Sigmoid colon (tissue), 7 donors: ENCODE results near the gene NOXO1. TPM values are rescaled to one million over a fixed set of nuclear protein-coding genes. Genes with fewer than 3 reads are reported as not detected.

Experiments
- DNase-seq: peaks from one replicate; pipeline ENCODE4 v3.0.0-alpha.2; 2019
- H3K27ac ChIP-seq, 4 donors: fragments of 200-600 bp; sonication (generic); one replicate each; pipeline ENCODE4 v1.5.1; 2016 to 2019; ENCODE audit warnings: mild to moderate bottlenecking in 1 of 4
- H3K27me3 ChIP-seq, 3 donors: fragments of 200-600 bp; sonication (generic); one replicate each; pipeline ENCODE4 v1.5.1; 2019; ENCODE audit warnings: mild to moderate bottlenecking in 1 of 3
- H3K36me3 ChIP-seq, 4 donors: fragments of 200-600 bp; sonication (generic); one replicate each; pipeline ENCODE4 v1.5.1; 2016 to 2019
- H3K4me1 ChIP-seq, 4 donors: fragments of 200-600 bp; sonication (generic); one replicate each; pipeline ENCODE4 v1.5.1; 2017 to 2019
- H3K4me3 ChIP-seq, 4 donors: fragments of 200-600 bp; sonication (generic); one replicate each; pipeline ENCODE4 v1.5.1; 2017 to 2019; ENCODE audit warnings: mild to moderate bottlenecking in 2 of 4, moderate library complexity in 1 of 4
- H3K9me3 ChIP-seq, 4 donors: fragments of 200-600 bp in 3 of 4; sonication (generic) in 3 of 4; one replicate each; pipeline versions ENCODE4 v1.5.1 to v1.6.1; 2013 to 2019
- CTCF ChIP-seq, 4 experiments: fragments of 450-650 bp in 3 of 4; fragments of 200-600 bp in 1 of 4; IDR thresholded peaks; one replicate each; pipeline ENCODE4 v1.5.1; 2016 to 2019; ENCODE audit warnings: antibody characterized with exemption in 4 of 4, mild to moderate bottlenecking in 3 of 4, moderate library complexity in 2 of 4
- EP300 ChIP-seq, 4 donors: sonication (generic); formaldehyde crosslinking; IDR thresholded peaks; one replicate each; pipeline ENCODE4 v1.6.1; 2017; ENCODE audit warnings: antibody characterized with exemption in 4 of 4
- POLR2A ChIP-seq, 2 donors: fragments of 450-650 bp; IDR thresholded peaks; one replicate each; pipeline ENCODE4 v1.6.1; 2016; ENCODE audit warnings: antibody characterized with exemption in 2 of 2, mild to moderate bottlenecking in 2 of 2, moderate library complexity in 2 of 2
- POLR2AphosphoS5 ChIP-seq, 4 donors: sonication (generic); formaldehyde crosslinking; IDR thresholded peaks; one replicate each; pipeline ENCODE4 v1.6.1; 2017; ENCODE audit warnings: antibody characterized with exemption in 4 of 4
- WGBS, 2 donors: extraction: QIAGEN DNeasy Blood & Tissue Kit; methylation state at CpG; one replicate each; pipeline ENCODE4 v1.1.7; 2013; 5-methylcytosine and 5-hydroxymethylcytosine counted together
- intact Hi-C: fragments of 100-400 bp; cut with DNase I; formaldehyde crosslinking; loops from one replicate; pipeline ENCODE4 v1.15.1; 2023
- polyA plus RNA-seq, 3 donors: library from polyadenylated mRNA; stranded (reverse); fragments of 200-250 nt; gene quantifications; one replicate each; pipeline ENCODE4 v1.2.3, GENCODE V29; 2013
- total RNA-seq, 4 donors: library from RNA; depleted of rRNA; stranded (reverse); fragments of >200 nt; gene quantifications; one replicate each; pipeline ENCODE4 v1.1.0, GENCODE V29; 2016
- donor health status: healthy with polysubstance abuse.
- donor health status: Bipolar disorder and iron deficiency.
- donor health status: healthy.

The NOXO1 gene
- total and polyA plus RNA-seq, 7 donors = 13.8 to 47.3 (median 15.0) TPM; not detected in 4

GRCh38 chr16:1991948-1992703 is 10.9 kb upstream of the NOXO1 start:
- H3K27ac ChIP-seq = peak overlapping the region in 2 of 4 donors; percentile 27 to 44
- H3K27me3 ChIP-seq = peaks cover 37 to 50% (median 49%) of the 10 kb centered on the region in 3 donors
- peak overlapping the region in 3 of 4 donors; percentile 21 to 40 (median 36) for H3K4me3 ChIP-seq
- 4 to 17% methylated on average over 96 of the region's 96 CpGs for WGBS, 2 donors
- DNase-seq = peak; percentile 94
- H3K4me1 ChIP-seq = peaks cover 0 to 30% (median 28%) of the 10 kb centered on the region in 4 donors
- no peaks in the 10 kb centered on the region for H3K9me3 ChIP-seq
- H3K36me3 ChIP-seq = peaks cover 0 to 1% (median 0%) of the 10 kb centered on the region in 4 donors
- intact Hi-C loops = no loop called here
- peak in 3 of 4 donors; percentile 21 to 40 (median 38) for TF ChIP-seq POLR2AphosphoS5 (IDR thresholded peaks at IDR 0.05)
- TF ChIP-seq POLR2A (IDR thresholded peaks at IDR 0.05) = no peak

DNA sequence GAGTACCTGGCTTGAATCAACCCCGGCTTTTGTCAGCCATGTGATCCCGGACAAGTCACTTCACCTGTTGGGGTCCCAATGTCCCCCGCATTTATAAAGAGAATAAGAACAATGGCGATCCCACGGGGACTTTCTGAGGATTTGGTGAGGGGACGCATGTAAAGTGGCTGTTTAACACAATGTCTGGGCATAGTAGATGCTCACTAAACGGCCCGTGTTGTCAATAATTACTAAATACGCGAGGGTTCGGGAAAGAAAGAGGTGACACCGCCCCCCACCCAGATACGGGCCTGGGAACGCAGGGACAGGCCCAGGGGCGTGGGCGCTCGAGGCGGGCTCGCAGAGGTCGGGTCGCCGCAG is 10.3 kb upstream of the NOXO1 start:
- no peak for TF ChIP-seq EP300 (IDR thresholded peaks at IDR 0.05)
- TF ChIP-seq POLR2AphosphoS5 (IDR thresholded peaks at IDR 0.05) = no peak
- no peak for TF ChIP-seq CTCF (IDR thresholded peaks at IDR 0.05)
- no peak for TF ChIP-seq POLR2A (IDR thresholded peaks at IDR 0.05)
- H3K4me3 ChIP-seq = peak overlapping the region in 3 of 4 donors; percentile 21 to 40 (median 36)
- H3K4me1 ChIP-seq = peaks cover 0 to 30% (median 27%) of the 10 kb centered on the region in 4 donors
- peaks cover 37 to 50% (median 49%) of the 10 kb centered on the region in 3 donors for H3K27me3 ChIP-seq
- H3K9me3 ChIP-seq = no peaks in the 10 kb centered on the region
- WGBS, 2 donors = 11 to 14% methylated on average over 22 of the region's 22 CpGs
- peaks cover 0 to 5% (median 1%) of the 10 kb centered on the region in 4 donors for H3K36me3 ChIP-seq
- peak overlapping the region in 2 of 4 donors; percentile 27 to 44 for H3K27ac ChIP-seq
- intact Hi-C loops = no loop called here
- no peak for DNase-seq

- intact Hi-C loops = no loop called here
Measured at GRCh38 chr16:1991135-1991551, 9.9 kb upstream of the NOXO1 start.

DNA sequence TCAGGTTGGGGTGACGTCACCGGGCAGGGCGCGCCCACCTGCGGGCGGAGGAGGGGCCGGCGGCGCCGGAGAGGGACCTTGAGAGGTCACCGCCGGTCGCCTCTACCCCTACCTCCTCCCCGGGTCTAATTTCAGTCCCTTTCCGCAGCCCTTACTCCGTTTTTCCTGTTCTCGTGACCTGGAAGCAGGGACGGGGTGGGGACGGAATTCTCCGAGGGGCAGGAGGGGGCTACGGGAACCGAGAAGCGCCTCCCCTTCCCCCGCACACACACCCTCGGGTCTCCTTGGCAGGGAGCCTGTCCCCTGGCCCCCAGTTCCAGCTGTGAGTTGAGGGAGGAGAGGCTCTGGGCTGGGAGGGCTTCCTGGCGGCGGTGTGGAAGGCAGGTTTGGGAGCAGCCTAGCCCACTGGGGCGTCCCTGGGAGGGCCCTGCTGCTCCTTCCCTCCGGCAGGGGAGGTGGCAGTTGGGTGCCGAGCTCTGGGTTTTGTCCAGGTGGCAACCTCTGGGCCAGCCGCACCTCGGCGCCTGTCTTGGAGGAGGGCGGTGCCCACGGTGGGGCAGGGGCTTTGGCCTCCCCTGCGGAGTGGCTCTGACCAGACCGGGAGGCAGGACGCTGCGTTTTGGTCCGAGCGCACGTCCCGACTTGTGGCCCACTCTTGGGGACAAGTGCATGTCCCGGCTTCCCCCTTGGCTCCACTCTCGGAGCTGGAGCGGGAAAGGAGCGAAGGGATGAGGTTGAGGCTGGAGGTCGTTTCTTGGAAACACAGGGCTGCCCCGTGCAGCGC is 9.3 kb upstream of the NOXO1 start:
- Histone ChIP-seq H3K4me3 (no peak overlapping the region), H3K27me3 (peaks cover 37 to 50% (median 49%) of the 10 kb centered on the region in 3 donors), H3K27ac (no peak overlapping the region), H3K4me1 (peaks cover 0 to 33% (median 28%) of the 10 kb centered on the region in 4 donors), H3K9me3 (no peaks in the 10 kb centered on the region), H3K36me3 (peaks cover 6 to 15% (median 10%) of the 10 kb centered on the region in 4 donors)
- 2% methylated on average over 50 of the region's 50 CpGs for WGBS, 2 donors
- no peak for TF ChIP-seq EP300 (IDR thresholded peaks at IDR 0.05)
- peak in 1 of 2 donors; percentile 33 for TF ChIP-seq POLR2A (IDR thresholded peaks at IDR 0.05)
- intact Hi-C loops = no loop called here
- DNase-seq = no peak

More at GRCh38 chr16:1991135-1991551, 9.9 kb upstream of the NOXO1 start:
- TF ChIP-seq EP300 (IDR thresholded peaks at IDR 0.05) = no peak
- no peak for TF ChIP-seq POLR2AphosphoS5 (IDR thresholded peaks at IDR 0.05)
- TF ChIP-seq POLR2A (IDR thresholded peaks at IDR 0.05) = no peak
- DNase-seq = no peak
- H3K4me1 ChIP-seq = peaks cover 0 to 30% (median 27%) of the 10 kb centered on the region in 4 donors
- 6 to 10% methylated on average over 18 of the region's 18 CpGs for WGBS, 2 donors
- H3K9me3 ChIP-seq = no peaks in the 10 kb centered on the region
- peaks cover under 1 to 9% (median 5%) of the 10 kb centered on the region in 4 donors for H3K36me3 ChIP-seq
- H3K4me3 ChIP-seq = no peak overlapping the region
- H3K27me3 ChIP-seq = peaks cover 37 to 50% (median 49%) of the 10 kb centered on the region in 3 donors
- no peak overlapping the region for H3K27ac ChIP-seq

DNA sequence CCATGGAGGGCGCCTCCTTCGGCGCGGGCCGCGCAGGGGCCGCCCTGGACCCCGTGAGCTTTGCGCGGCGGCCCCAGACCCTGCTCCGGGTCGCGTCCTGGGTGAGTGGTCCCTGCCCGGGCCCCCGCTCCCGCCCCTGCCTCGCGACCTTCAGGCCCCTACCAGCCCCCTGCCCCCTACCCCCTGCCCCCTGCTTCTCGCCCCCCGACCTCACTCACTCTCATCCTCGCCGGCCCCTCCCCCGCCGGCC is 8.8 kb upstream of the NOXO1 start:
- H3K4me1 ChIP-seq = peaks cover 0 to 39% (median 33%) of the 10 kb centered on the region in 4 donors
- no peaks in the 10 kb centered on the region for H3K9me3 ChIP-seq
- WGBS, 2 donors = 2 to 3% methylated on average over 25 of the region's 25 CpGs
- no peak overlapping the region for H3K4me3 ChIP-seq
- no peak for DNase-seq
- intact Hi-C loops = no loop called here
- peaks cover 37 to 50% (median 49%) of the 10 kb centered on the region in 3 donors for H3K27me3 ChIP-seq
- TF ChIP-seq POLR2A (IDR thresholded peaks at IDR 0.05) (no peak), POLR2AphosphoS5 (IDR thresholded peaks at IDR 0.05) (no peak)
- no peak overlapping the region for H3K27ac ChIP-seq
- peaks cover 6 to 17% (median 10%) of the 10 kb centered on the region in 4 donors for H3K36me3 ChIP-seq

DNA sequence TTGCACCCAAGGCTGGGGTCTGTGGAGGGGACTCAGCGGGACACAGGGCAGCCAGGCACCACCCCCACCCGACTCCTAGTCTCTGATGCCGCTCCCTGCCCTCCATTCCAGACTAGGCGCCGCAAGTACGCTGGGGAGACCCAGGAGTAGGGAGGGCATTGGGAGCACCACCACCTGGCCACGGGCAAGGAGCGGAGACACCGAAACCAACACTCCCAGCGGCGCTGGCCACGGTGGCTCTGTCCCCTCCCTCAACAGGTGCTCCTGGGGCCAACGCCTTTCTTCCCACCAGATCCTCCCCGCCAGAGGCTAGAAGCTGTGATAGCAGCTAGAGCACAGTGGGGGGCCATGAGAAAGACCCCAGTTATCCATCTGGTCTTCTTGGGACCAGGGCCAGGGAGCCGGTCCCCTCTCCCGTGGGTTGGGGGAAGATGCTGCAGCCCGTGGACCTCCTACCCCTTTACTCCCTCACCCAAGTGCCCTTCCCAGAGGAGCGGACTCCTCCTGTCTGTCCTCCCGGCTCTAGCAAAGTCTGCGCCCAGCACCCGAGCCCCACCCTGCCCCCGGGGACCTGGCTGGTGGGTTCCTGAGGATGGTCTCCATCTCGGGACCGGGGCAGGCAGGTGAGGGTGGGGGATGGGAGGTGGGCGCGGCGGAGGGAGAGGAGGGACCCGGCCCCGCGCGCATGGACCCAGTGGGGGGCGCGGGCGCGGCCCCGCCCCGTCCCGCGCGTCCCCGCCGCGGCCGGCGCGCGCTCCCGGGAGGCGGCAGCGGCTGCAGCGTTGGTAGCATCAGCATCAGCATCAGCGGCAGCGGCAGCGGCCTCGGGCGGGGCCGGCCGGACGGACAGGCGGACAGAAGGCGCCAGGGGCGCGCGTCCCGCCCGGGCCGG is 8.2 kb upstream of the NOXO1 start, which contains the start of gene SYNGR3:
SYNGR3 (plus strand) TSS at position 762 of the 892 bp plus-strand sequence. CDS start 133 bp downstream, outside the sequence.
- DNase-seq = no peak
- WGBS, 2 donors = 3 to 8% methylated on average over 67 of the region's 67 CpGs
- Histone ChIP-seq H3K4me1 (peaks cover 0 to 44% (median 38%) of the 10 kb centered on the region in 4 donors), H3K36me3 (peaks cover 6 to 17% (median 10%) of the 10 kb centered on the region in 4 donors), H3K27me3 (peaks cover 37 to 50% (median 49%) of the 10 kb centered on the region in 3 donors), H3K9me3 (no peaks in the 10 kb centered on the region), H3K27ac (no peak within 1 kb of the TSS), H3K4me3 (no peak within 1 kb of the TSS)
- intact Hi-C loops = no loop called here
- no peak for TF ChIP-seq POLR2A (IDR thresholded peaks at IDR 0.05)
- TF ChIP-seq EP300 (IDR thresholded peaks at IDR 0.05) = no peak
- TF ChIP-seq POLR2AphosphoS5 (IDR thresholded peaks at IDR 0.05) = no peak
- no peak for TF ChIP-seq CTCF (IDR thresholded peaks at IDR 0.05)
